Thyroid gland (tissue), 4 donors: ENCODE results near the gene TCEA2. TPM values are rescaled to one million over a fixed set of nuclear protein-coding genes. Genes with fewer than 3 reads are reported as not detected.
"Not testable (repeated sequence)": the region's sequence is repeated elsewhere in the genome, so short reads cannot be mapped to it uniquely, and the experiment has no call there.

ENCODE experiments used
- DNase-seq, 2 donors: peaks; one replicate each; pipeline ENCODE4 v3.0.0-alpha.2; 2019
- H3K27ac ChIP-seq, 3 donors: fragments of 200-600 bp; sonication (generic); 1 replicate in 2 of 3; 2 replicates in 1 of 3; pipeline ENCODE4 v1.5.1; 2016 to 2019; ENCODE audit warnings: mild to moderate bottlenecking in 1 of 3, moderate library complexity in 1 of 3
- H3K27me3 ChIP-seq: fragments of 200-600 bp; sonication (generic); one replicate; pipeline ENCODE4 v1.5.1; 2019
- H3K36me3 ChIP-seq, 2 donors: fragments of 200-600 bp; sonication (generic); one replicate each; pipeline ENCODE4 v1.5.1; 2016 to 2019
- H3K4me1 ChIP-seq, 2 donors: fragments of 200-600 bp; sonication (generic); one replicate each; pipeline ENCODE4 v1.5.1; 2017 to 2019
- H3K4me3 ChIP-seq, 3 donors: fragments of 200-600 bp; sonication (generic); replicated peaks in 1 of 3; 1 replicate in 2 of 3; 2 replicates in 1 of 3; pipeline ENCODE4 v1.5.1; 2016; ENCODE audit warnings: mild to moderate bottlenecking in 1 of 3
- H3K9me3 ChIP-seq: fragments of 200-600 bp; sonication (generic); one replicate; pipeline ENCODE4 v1.5.1; 2017
- CTCF ChIP-seq, 6 experiments: fragments of 200-600 bp in 3 of 6; fragments of 450-650 bp in 3 of 6; sonication (generic) in 3 of 6; IDR thresholded peaks; one replicate each; pipeline ENCODE4 v1.5.1; 2016 to 2019; ENCODE audit warnings: antibody characterized with exemption in 6 of 6, mild to moderate bottlenecking in 2 of 6, inconsistent platforms in 1 of 6, moderate library complexity in 1 of 6
- POLR2A ChIP-seq, 2 donors: fragments of 450-650 bp; IDR thresholded peaks; one replicate each; pipeline ENCODE4 v1.6.1; 2017; ENCODE audit warnings: antibody characterized with exemption in 2 of 2, mild to moderate bottlenecking in 2 of 2, moderate library complexity in 1 of 2
- WGBS, 2 donors: methylation state at CpG; one replicate each; pipeline ENCODE4 v1.1.5; 2017; 5-methylcytosine and 5-hydroxymethylcytosine counted together
- intact Hi-C: fragments of 100-400 bp; cut with DNase I; formaldehyde crosslinking; loops from one replicate; pipeline ENCODE4 v1.15.1; 2023
- microRNA-seq: library from miRNA; unstranded; fragments of <30 nt; microRNA quantifications from one replicate; pipeline ENCODE4, GENCODE V29; 2016
- small RNA-seq: library from RNA; depleted of rRNA; stranded (forward); fragments of <200 nt; gene quantifications from one replicate; pipeline ENCODE3, GENCODE V24; 2016
- total RNA-seq, 4 donors: library from RNA; depleted of rRNA; stranded (reverse); fragments of >200 nt; gene quantifications; one replicate each; pipeline ENCODE4 v1.2.3, GENCODE V29; 2016

The TCEA2 gene
- total RNA-seq, 4 donors from 2014 or later = 20.9 to 43.1 (median 24.4) TPM

- intact Hi-C loops = no loop called here
- H3K36me3 ChIP-seq = no peaks in the 10 kb centered on the region
Measured at GRCh38 chr20:64116541-64117431, 53.8 kb downstream of the TCEA2 start.

DNA sequence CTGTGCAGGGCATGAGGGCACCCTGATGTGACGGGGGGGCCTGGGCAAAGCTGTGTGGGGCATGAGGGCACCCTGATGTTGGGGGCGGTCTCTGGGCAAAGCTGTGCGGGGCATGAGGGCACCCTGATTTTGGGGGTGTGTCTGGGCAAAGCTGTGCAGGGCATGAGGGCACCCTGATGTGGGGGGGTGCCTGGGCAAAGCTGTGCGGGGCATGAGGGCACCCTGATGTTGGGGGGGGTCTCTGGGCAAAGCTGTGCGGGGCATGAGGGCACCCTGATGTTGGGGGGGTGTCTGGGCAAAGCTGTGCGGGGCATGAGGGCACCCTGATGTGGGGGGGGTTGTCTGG is 54.4 kb downstream of the TCEA2 start:
- H3K4me1 ChIP-seq, H3K27ac ChIP-seq, intact Hi-C loops, H3K36me3 ChIP-seq, H3K27me3 ChIP-seq, DNase-seq, H3K4me3 ChIP-seq, H3K9me3 ChIP-seq: not testable (repeated sequence)
- WGBS, 2 donors = no CpG with 5 or more reads among the region's 6 CpGs

More at GRCh38 chr20:64116541-64117431, 53.8 kb downstream of the TCEA2 start:
- no peak for DNase-seq
- Histone ChIP-seq H3K27ac (no peak overlapping the region), H3K9me3 (no peaks in the 10 kb centered on the region), H3K4me1 (no peaks in the 10 kb centered on the region), H3K4me3 (no peak overlapping the region), H3K27me3 (no peaks in the 10 kb centered on the region)
- WGBS, 2 donors = 83 to 88% methylated on average over 10 to 16 of the region's 17 CpGs
- TF ChIP-seq CTCF (IDR thresholded peaks at IDR 0.05) (no peak), POLR2A (IDR thresholded peaks at IDR 0.05) (no peak)

- H3K9me3 ChIP-seq = no peaks in the 10 kb centered on the region
- no peak for DNase-seq
- no peak overlapping the region for H3K4me3 ChIP-seq
- H3K27ac ChIP-seq = no peak overlapping the region
- H3K36me3 ChIP-seq = no peaks in the 10 kb centered on the region
- H3K27me3 ChIP-seq = no peaks in the 10 kb centered on the region
- 85 to 89% methylated on average over 7 to 8 of the region's 8 CpGs for WGBS, 2 donors
- no peaks in the 10 kb centered on the region for H3K4me1 ChIP-seq
- TF ChIP-seq POLR2A (IDR thresholded peaks at IDR 0.05) = no peak
- TF ChIP-seq CTCF (IDR thresholded peaks at IDR 0.05) = no peak
- intact Hi-C loops = no loop called here
Measured at GRCh38 chr20:64119301-64119680, 56.3 kb downstream of the TCEA2 start.

GRCh38 chr20:64119681-64120341 is 56.8 kb downstream of the TCEA2 start:
- TF ChIP-seq POLR2A (IDR thresholded peaks at IDR 0.05) (no peak), CTCF (IDR thresholded peaks at IDR 0.05) (no peak)
- Histone ChIP-seq H3K36me3 (no peaks in the 10 kb centered on the region), H3K4me1 (no peaks in the 10 kb centered on the region), H3K27ac (no peak overlapping the region), H3K9me3 (no peaks in the 10 kb centered on the region), H3K4me3 (no peak overlapping the region), H3K27me3 (no peaks in the 10 kb centered on the region)
- intact Hi-C loops = no loop called here
- whole genome bisulfite sequencing, 2 donors = 42% methylated on average over 8 of the region's 14 CpGs; no CpG with 5 or more reads in 1 of the 2 donors
- no peak for DNase-seq

DNA sequence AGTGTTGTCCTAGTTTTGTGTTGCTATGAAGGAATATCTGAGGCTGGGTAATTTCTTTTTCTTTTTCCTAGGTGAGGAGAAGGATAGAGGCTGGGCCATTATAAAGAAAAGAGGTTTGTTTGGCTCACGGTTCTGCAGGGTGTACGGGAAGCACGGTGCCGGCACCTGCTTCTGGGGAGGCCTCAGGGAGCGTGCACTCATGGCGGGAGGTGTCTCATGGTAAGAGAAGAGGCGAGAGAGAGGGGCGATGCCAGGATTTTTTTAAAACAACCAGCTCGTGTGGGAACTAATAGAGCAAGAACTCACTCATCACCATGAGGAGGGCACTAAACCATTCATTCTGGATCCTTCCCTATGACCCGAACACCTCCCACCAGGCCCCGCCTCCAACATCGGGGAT is 58.6 kb downstream of the TCEA2 start:
- no peak for DNase-seq
- no peaks in the 10 kb centered on the region for H3K36me3 ChIP-seq
- H3K4me3 ChIP-seq = no peak overlapping the region
- H3K9me3 ChIP-seq = no peaks in the 10 kb centered on the region
- TF ChIP-seq POLR2A (IDR thresholded peaks at IDR 0.05) (no peak), CTCF (IDR thresholded peaks at IDR 0.05) (no peak)
- intact Hi-C loops = no loop called here
- no peaks in the 10 kb centered on the region for H3K4me1 ChIP-seq
- no peaks in the 10 kb centered on the region for H3K27me3 ChIP-seq
- WGBS, 2 donors = 87 to 91% methylated on average over 12 of the region's 12 CpGs
- H3K27ac ChIP-seq = no peak overlapping the region

Small RNA genes lying within 50 kb of the gene (microRNA-seq; reads per million reads assigned to microRNA genes)
- gene MIR6813 = not detected

Small RNA genes lying within 50 kb of the gene (small RNA-seq; reads per million reads assigned to genes)
- not detected for gene AL355803.1
- gene MIR6813 = not detected

Other genes with a start within 250 kb of the TCEA2 start
- gene ZBTB46, start 231.9 kb upstream of the TCEA2 start, total RNA-seq = 10 to 100 TPM; 15.9 to 39.9 (median 27.7) TPM
- not detected for gene ABHD16B, start 201.7 kb upstream of the TCEA2 start, total RNA-seq
- gene TPD52L2, start 197.9 kb upstream of the TCEA2 start, total RNA-seq = 10 to 100 TPM; 69.4 to 93.3 (median 89.6) TPM
- gene DNAJC5, start 168.1 kb upstream of the TCEA2 start, total RNA-seq = 10 to 100 TPM; 38.4 to 87.4 (median 75.1) TPM
- 10 to 100 TPM; 21.6 to 44.3 (median 29.3) TPM for gene UCKL1, start 106.8 kb upstream of the TCEA2 start, total RNA-seq
- 10 to 100 TPM; 13.4 to 24.8 (median 19.0) TPM for gene ZNF512B, start 93.3 kb upstream of the TCEA2 start, total RNA-seq
- 1 to 10 TPM; 1.1 to 6.4 (median 5.0) TPM for gene SAMD10, start 83.6 kb upstream of the TCEA2 start, total RNA-seq
- gene PRPF6, start 82.1 kb upstream of the TCEA2 start, total RNA-seq = 10 to 100 TPM; 62.8 to 76.2 (median 70.1) TPM
- gene C20orf204, start 27.0 kb upstream of the TCEA2 start, total RNA-seq = 1 to 10 TPM in 1 of 4 donors, under 1 TPM in 3; 0.11 to 2.6 (median 0.59) TPM
- gene SOX18, start 13.6 kb upstream of the TCEA2 start, total RNA-seq = 10 to 100 TPM in 2 of 4 donors, 1 to 10 TPM in 2; 7.5 to 16.9 (median 10.6) TPM
- 10 to 100 TPM; 10.5 to 17.2 (median 13.4) TPM for gene RGS19, start 16.3 kb downstream of the TCEA2 start, total RNA-seq
- gene OPRL1, start 16.9 kb downstream of the TCEA2 start, total RNA-seq = under 1 TPM; 0.54 to 0.94 (median 0.68) TPM
- gene LKAAEAR1, start 21.2 kb downstream of the TCEA2 start, total RNA-seq = 1 to 10 TPM in 2 of 4 donors, not detected in 2; 1.3 to 1.7 TPM
- gene NPBWR2, start 44.4 kb downstream of the TCEA2 start, total RNA-seq = not detected
- 1 to 10 TPM in 2 of 4 donors, under 1 TPM in 2; 0.42 to 1.8 (median 1.1) TPM for gene MYT1, start 101.3 kb downstream of the TCEA2 start, total RNA-seq
- gene PCMTD2, start 192.6 kb downstream of the TCEA2 start, total RNA-seq = 100 to 1,000 TPM in 3 of 4 donors, 10 to 100 TPM in 1; 87.0 to 156 (median 124) TPM